NCI-H510A treated with DMSO at 0.1 percent for 48 hours (cell line): ENCODE measurements around the gene MPZL1.
"Not testable (repeated sequence)": the region's sequence is repeated elsewhere in the genome, so short reads cannot be mapped to it uniquely, and the experiment has no call there.

Source experiments
- DNase-seq: peaks from one replicate; lab custom pipeline; 2025; lab: John Stamatoyannopoulos, UW

MPZL1 gene

DNA sequence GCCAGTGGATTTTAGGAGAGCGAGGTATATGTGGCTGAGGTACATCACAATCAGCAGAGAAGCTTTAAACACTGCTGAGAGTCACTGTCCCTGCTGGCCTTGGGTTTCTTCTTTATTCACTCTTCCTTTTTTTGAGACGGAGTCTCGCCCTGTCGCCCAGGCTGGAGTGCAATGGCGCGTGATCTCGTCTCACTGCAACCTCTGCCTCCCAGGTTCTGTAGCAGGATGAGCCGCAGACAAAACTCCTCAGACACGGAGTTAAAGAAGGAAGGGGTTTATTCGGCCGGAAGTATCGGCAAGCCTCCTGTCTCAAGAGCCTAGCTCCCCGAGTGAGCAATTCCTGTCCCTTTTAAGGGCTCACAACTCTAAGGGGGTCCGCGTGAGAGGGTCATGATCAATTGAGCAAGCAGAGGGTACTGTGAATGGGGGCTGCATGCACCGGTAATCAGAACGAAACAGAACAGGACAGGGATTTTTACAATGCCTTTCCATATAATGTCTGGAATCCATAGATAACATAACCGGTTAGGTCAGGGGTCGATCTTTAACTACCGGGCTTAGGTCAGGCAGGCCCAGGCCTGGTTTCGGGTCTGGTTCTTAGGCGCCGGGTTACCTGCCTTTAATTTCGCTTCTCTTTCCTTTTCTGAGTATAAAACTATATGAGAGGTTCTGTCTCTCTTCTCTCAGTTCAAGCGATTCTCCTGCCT lies 1.9 kb upstream of the MPZL1 start:
- DNase-seq = not testable (repeated sequence)

DNA sequence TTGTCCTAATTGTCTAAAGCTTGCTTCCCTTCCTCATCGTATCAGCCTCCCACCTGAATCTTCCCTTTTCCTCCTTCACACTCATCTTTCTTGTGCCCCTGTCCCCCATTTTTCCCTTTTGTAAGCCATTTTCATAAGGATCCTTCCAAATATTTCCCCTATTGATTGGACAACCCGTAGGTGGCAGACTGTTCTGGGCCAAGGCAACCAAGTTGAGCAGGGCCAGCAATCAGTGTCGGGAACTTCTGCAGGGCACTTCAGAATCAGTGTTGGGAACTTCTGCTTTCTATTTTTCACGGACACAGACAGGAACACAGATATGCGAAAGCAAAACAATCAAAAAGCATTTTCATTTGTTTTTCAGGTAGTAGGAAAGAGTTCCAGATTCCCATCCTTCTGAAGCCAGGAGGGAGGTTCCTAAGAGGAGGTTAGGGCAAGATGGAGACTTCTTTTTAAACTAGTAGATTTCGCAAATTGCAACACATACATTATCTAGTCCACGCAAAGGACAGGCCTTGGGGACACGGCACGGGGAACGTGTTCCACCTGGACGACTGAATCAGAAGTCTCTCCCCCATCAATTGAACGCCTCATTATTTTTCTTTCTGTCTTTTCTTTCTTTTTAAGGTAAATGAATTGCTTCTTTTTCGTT lies 691 bp upstream of the MPZL1 start:
- DNase-seq = peak; percentile 40

DNA sequence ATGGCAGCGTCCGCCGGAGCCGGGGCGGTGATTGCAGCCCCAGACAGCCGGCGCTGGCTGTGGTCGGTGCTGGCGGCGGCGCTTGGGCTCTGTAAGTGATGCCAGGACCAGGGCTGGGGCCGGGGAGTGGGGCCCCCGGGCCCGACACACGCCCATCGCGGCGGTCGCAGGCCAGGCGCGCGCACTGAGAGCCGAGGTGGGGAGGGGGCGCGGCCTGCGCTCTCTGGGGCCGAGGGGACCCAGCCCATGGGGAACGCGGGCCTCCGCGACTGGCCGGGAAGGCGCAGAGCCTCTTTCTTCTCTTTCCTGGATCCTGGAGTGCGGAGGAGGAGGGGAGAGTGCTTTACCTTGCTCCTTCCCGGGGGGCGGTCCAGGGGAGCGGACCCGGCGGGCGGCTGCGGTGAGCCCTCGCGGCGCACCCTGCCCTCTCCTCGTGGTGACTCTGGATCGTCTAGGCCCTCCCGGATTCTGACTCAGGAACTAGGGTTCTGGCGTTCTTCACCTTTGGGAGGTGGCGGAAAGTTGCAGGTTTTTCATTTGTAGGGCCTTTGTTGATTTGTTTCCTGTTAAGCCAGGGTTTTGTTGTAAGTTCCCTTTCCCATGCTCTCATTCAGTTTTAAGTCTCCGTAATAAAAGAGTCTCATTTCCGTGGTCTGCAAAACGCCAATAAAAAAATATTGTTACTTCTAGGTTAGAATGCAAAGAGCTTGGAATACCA lies 529 bp downstream of the MPZL1 start:
- DNase-seq = peak; percentile 66

DNA sequence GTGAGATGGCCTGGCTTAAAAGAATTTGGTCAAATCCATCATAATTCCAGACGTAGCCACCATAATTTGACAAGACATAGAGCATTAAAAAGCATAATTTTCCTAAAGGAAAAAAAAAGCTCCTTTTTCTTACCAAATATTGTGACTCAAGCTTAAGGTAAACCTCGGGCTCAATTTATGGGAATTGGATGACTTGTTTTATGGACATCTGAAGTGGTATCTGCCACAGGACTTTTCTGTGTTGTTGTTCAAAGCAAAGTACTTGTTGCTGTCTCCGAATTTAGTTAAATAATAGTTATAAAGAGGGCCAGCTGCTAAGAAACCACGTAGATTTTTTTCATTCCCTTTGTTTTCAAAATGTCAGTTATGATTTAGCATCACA lies 1.1 kb downstream of the MPZL1 start:
- no peak for DNase-seq

DNA sequence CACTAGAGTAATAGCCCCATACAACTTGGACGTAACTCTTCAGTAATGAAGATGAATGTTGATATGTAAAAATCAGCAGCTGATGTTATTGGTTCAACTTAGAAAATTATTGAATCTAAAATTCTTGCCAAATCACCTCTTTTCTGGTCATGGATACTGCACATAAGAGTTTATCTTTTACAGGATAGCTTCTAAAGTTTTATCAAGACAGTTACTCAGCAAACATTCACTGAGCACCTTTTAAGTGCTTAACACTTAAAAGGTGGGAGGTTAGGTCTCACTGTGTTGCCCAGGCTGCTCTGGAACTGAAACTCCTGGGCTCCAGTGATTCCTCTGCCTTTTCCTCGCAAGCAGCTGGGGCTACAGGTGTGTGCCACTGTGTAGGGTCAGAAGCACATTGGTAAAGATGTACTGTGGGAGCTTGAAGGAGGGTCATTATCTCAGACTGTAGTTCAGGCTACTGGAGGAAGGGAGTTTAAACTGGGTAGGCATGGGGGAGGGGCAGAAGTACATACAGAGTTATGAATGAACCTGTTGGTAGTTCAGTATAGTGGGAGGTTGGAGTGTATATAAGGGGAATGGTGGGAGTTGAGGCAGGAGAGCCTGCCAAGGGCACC lies 2.0 kb downstream of the MPZL1 start:
- no peak for DNase-seq

DNA sequence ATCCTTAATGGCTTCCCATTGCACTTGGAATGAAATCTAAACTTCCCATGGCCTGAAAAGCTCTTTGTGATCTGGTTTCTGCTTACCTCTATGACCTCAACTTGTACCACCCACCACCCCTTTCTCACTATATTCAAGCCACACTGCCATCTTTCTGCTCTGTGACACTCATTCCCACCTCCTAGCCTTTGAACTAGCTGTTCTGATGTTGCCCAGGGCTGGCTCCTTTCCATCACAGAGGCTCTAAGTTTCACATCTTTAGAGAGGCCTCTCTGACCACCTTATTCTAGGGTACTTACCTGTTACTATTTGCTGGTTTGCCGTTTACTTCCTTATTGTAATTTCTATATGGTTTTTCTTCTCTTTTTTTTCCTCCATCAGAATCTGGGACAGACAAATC lies 4.2 kb downstream of the MPZL1 start:
- no peak for DNase-seq

DNA sequence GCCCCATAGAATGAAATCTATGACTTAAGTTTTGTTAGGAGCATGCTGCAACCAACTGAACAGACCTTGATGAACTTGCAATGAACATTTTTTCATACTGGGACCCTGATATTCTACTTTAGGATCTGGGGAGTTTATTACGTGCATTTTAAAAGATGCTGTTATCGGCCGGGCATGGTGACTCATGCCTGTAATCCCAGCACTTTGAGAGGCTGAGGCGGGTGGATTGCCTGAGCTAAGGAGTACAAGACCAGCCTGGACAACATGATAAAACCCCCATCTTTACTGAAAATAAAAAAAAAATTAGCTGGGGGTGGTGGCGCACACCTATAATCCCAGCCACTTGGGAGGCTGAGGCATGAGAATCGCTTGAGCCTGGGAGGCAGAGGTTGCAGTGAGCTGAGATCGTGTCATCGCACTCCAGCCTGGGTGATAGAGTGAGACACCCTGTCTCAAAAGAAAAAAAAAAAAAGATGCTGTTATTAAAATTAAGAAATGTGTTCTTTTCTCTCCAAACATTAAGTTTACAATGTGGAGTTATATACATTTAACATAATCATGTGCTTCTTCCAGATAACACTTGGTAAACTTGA lies 7.1 kb downstream of the MPZL1 start:
- no peak for DNase-seq

DNA sequence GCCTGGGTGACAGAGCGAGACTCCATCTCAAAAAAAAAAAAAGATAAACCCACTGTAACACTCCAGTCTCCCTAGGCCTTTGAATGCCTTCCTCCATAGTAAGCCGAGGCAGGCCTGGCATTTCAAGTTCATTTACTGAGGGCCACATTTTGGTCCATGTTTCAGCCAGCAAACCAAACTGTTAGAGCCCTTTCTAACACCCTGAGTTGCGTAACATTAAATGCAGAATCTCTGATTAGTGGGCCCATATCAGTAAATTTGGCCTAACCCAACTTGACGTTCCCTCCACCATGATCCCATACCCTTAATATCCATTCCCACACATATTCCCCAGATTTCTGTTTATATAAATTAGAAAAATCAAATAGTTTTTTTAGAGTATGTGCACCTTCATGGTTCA lies 12.4 kb downstream of the MPZL1 start:
- DNase-seq = no peak

DNA sequence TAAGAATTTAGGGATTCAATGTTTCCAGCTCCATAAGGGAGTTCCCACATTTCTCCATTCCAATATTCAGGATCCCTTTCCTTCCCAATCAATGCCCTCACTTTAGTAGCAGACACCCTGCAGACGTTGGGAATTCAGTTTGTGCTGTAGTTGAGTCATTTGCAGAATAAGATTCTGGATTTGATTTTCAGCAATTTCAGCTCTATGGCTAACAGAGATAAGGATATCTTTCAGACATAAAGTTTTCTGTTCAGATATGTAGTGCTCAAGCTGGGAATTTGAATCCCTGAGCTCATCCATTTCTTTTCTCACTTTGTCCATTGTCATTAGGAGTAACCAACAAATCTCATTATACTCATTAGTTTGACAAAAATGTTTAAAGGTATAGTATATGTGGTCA lies 13.1 kb downstream of the MPZL1 start:
- DNase-seq = no peak

DNA sequence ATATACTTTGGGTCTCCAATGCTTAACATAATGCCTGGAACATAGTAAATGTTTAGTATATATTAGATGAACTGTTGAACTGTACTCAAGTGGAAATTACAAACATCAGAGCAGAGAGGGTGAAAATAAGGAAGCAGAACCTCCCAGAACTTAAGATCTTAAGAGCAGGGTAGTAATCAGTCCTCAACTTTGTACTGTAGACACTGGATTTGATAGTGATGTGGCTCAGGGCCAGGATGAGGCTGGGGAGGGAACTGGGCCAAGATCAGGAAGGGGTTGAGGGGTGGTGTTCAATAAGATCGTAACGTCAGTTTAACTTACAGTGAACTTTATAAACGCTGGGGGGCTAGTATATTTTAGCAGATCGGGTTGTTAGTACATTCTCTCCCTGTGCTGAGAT lies 15.4 kb downstream of the MPZL1 start:
- no peak for DNase-seq

DNA sequence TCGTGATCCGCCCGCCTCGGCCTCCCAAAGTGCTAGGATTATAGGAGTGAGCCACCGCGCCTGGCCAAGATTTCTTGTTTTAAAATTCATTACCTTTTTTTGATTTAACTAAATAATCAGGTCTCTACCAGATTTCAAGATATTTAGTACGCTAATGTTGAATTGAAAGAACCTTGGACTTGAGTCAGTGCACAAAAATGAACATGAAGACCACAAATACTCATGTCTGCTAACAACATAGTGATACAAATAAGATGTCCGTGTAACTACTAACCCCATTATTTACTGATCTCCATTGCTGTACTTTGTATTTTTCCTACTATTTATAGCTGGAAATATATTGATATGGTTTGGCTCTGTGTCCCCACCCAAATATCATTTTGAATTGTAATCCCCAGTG lies 16.4 kb downstream of the MPZL1 start:
- DNase-seq = no peak

DNA sequence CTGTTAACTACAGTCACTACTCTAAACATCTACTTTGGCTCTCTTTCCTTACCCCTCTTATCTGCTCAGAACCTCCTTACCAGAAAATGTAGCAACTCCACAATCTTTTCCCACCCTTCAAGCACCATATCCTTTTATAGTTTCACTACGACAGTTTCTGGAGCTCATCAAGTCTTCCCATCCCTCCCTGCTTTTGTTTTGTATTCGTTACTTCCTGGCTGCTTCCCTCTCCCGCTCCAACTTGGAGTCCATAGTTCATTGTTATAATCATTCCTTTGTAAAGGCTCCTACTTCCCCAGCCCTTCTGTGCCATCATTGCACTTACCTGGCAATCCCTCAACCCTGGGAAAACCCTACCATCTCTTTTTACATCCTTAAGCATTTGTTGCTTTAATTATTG lies 18.0 kb downstream of the MPZL1 start:
- no peak for DNase-seq

DNA sequence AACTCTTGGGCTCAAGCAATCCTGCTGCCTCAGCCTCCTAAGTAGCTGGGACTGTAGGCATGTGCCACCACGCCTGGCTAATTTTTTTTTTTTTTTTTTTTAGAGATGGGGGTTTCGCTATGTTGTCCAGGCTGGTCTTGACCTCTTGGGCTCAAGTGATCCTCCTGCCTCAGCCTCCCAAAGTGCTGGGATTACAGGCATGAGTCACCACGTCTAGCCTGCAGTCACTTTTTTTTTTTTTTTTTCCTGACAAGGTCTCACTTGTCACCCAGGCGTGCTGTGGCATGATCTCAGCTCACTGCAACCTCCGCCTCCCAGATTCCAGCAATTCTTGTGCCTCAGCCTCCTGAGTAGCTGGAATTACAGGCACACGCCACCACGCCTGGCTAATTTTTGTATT lies 19.3 kb downstream of the MPZL1 start:
- not testable (repeated sequence) for DNase-seq

DNA sequence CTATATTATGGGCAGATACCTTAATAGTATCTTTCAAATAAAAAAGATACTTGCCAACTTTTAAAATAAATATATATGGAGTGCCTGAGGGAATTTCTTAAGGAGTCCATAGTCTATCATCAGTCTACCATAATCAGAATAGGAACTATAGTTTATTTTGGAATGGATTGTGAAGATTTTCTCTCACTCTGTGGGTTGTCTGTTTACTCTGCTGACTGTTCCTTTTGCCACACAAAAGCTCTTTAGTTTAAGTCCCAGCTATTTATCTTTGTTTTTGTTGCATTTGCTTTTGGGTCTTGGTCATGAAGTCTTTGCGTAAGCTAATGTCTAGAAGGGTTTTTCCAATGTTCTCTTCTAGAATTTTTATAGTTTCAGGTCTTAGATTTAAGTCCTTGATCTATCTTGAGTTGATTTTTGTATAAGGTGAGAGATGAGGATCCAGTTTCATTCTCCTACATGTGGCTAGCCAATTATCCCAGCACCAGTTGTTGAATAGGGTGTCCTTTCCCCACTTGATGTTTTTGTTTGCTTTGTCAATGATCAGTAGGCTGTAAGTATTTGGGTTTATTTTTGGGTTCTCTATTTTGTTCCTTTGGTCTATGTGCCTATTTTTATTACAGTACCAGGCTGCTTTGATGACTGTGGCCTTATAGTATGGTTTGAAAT lies 20.7 kb downstream of the MPZL1 start:
- DNase-seq = not testable (repeated sequence)

DNA sequence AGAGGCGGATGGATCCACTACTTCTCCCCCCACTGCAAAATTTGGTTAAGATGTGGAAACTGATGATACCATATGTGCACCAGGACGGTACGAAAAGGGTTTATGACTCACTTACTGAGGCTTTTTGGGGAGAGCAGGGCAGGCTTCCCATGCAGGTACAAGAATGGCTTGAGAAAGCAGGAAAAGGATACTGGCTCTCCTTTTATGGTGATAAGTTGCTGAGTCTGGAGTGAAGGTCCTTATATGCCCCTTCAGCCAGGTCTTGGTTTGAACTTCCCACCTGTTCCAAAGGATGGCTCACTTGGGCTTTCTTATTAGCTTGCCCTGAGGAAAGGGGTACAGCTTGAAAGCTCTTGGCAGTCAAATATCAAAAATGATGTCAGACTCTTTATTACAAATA lies 23.1 kb downstream of the MPZL1 start:
- DNase-seq = no peak

DNA sequence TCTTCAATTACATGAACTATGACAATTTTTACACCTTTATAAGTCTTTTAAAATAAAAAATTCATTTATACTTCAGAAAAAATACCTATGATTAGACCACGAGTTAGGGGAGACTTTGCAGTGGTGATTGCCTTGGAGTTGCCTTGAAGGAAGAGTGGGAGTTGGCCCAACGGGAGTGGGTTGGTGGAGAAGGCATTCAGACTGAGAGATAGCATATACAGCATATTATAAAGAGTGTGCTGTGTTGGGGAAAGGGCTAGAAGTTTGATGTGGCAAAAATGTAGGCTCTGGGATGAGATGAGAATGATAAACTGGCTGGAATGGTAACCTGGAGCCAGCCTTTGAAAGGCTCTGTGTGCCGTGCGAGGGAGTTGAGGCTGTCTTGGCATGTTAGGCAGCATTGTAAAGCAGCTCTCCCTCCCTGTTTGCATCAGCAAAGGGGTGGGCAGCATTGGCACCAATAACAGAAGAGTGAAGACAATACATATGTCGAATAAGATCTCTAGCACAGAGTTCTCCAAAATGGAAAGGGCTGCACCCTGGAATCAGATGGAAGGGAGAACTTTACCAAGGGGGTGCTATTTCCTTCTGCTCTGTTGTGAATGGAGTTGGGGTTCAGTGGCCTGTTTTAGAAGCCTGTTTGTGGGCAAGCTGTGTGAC lies 24.4 kb downstream of the MPZL1 start:
- DNase-seq = no peak

DNA sequence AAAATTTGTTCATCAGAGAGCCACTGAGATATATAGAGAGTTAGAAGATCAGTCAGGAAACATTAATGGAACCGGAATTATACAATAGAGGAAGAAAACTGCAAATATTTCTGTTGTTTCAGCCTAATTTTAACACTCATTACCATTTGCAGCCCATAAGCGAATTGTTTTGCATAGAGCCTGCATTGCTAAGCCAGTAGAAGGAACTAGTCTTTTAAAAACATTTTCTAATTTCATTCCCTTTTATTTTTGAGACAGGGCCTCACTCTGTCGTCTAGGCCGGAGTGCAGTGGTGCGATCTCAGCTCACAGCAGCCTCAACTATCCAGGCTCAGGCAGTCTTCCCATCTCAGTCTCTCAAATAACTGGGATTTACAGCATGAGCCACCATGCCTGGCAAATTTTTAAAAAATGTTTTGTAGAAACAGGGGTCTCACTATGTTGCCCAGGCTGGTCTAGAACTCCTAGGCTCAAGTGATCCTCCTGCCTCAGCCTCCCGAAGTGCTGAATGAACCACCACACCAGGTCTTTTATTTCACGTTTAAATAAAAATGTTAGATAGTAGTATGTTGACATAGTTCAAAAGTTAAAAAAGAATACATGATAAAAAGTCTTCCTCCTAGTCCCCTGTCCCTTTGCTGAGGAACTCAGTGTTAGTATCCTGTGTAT lies 25.3 kb downstream of the MPZL1 start:
- DNase-seq = no peak

DNA sequence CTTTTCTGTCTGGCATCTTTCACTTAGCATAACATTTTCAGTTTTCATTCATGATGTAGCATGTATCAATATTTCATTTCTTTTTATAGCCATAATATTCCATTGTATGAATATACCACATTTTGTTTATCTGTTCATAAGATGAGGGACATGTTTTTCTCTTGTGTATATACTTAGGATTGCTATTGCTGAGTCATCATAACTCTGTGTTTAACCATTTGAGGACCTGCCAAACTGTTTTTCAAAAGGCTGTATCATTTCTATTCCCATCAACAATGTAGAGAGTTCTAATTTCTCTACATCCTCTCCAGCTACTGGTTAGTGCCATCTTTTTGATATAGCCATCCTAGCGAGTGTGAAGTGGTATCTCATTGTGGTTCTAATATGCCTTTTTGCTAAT lies 26.2 kb downstream of the MPZL1 start:
- no peak for DNase-seq

DNA sequence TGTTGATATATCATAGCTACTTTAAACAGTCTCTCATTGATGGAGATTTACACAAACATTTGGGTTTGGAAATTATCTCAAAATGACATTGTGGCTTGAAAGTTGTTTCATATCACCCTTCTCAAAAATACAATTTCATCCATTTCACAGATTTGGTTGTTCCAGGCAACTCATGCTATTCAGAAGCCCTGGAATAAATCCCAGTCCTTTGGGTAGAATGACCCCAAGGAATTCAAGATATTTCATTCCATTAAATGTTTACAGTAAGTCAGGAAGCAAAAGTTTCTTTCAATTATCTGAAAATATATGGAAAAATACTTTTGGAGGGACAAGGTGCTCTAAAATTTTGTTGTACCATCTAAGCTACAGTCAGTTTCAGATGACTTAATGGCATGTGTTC lies 27.1 kb downstream of the MPZL1 start:
- no peak for DNase-seq

DNA sequence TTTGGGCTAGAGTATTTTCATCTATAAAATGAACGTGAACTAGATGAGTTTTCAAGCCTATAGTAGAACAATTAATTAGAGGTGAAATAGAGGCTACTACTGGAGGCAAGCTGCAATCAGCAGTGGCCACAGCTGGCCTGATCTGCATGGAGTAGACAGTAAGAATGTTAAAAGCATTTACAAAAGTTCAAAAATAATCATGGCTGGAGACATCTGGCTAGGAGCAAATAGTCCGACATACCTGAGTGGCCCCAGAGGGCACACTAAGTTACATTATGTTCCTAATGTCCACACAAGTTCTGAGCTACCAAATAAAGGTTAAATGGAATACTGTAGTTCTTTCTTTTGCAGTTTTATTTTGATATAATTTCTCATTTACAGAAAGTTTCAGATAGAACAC lies 28.0 kb downstream of the MPZL1 start:
- DNase-seq = no peak

DNA sequence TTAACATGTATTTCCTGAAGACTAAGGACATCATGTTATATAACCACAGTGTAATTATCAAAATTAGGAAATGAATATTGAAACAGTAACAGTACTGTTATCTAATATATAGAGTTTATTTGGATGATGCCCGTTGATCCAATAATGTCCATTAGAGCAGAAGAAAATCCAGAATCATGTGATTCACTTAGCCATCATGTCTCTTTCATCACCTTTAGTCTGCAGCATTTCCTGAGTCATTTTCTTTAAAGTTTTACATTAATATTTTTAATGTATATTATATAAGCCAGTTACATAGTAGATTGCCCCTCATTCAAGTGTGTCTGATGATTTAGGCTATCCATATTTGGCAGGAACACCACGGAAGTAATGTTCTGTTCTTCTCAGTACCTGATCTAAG lies 28.9 kb downstream of the MPZL1 start:
- no peak for DNase-seq
